Liver (tissue), 3 donors: ENCODE results near the gene GLP1R.

Experiments
- ATF3 ChIP-seq: IDR thresholded peaks from 2 replicates; pipeline ENCODE4 v1.6.1; 2016; ENCODE audit warnings: antibody characterized with exemption
- CTCF ChIP-seq: fragments of 150-350 bp; IDR thresholded peaks from 2 replicates; pipeline ENCODE4 v1.5.1; 2017; ENCODE audit warnings: improper control_type of control experiment, low read depth, low read length; ENCODE audit not compliant: missing input control
- EGR1 ChIP-seq, 2 donors: IDR thresholded peaks; 2 replicates each; pipeline ENCODE4 v1.6.1; 2016 to 2018; ENCODE audit warnings: antibody characterized with exemption in 2 of 2, low read depth in 2 of 2
- RAD21 ChIP-seq, 2 donors: IDR thresholded peaks; 2 replicates each; pipeline ENCODE4 v1.6.1; 2016; ENCODE audit warnings: antibody characterized with exemption in 2 of 2, mild to moderate bottlenecking in 2 of 2
- RXRA ChIP-seq, 2 donors: IDR thresholded peaks; 2 replicates each; pipeline ENCODE4 v1.6.1; 2017 to 2018; ENCODE audit warnings: antibody characterized with exemption in 2 of 2, mild to moderate bottlenecking in 1 of 2
- SP1 ChIP-seq: IDR thresholded peaks from 2 replicates; pipeline ENCODE4 v1.6.1; 2018; ENCODE audit warnings: antibody characterized with exemption, mild to moderate bottlenecking
- YY1 ChIP-seq: IDR thresholded peaks from 2 replicates; pipeline ENCODE4 v1.6.1; 2016; ENCODE audit warnings: antibody characterized with exemption, mild to moderate bottlenecking
- TF ChIP-seq, protein P1 (sequence below): IDR thresholded peaks from 2 replicates; pipeline ENCODE4 v1.6.1; 2016; ENCODE audit warnings: antibody characterized with exemption
- TF ChIP-seq, protein P2 (sequence below): IDR thresholded peaks from 2 replicates; pipeline ENCODE4 v1.6.1; 2016; ENCODE audit warnings: antibody characterized with exemption, mild to moderate bottlenecking
- donor health status: healthy.
- donor health status: healthy.

DNA sequence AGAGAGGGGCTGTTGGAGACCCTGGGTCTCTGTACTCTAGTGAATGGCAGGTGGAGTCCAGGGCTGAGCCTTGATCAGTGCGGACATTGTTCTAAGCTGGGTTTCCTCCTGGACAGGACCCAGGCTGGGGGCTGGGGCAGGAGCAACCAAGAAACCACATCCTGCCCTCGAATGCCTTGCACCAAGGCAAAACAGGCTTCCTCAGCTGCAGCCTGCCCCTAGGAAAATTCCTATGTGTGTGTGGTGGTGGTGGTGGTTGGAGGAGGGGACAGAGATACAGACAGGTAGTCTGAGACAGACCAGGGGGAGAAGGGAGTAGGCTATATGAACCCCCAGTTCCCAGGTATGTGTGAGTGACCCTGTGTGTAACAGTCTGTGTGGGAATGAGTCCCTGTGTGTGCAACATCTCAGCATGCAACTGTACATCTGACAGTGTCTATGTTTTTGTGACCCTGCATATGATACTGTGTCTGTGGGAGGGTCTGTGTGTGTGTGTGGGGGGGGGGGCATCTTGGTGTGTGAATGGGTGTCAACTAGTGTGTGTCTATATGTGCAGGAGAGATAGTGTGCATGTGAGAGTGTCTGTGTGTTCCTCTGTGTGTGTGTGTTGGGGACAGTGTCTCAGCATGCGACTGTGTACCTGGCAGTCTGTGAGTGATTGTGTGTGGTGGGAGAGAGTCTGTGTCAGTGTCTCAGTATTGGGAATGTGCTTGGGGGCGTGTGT lies 3.0 kb downstream of the GLP1R start:
- TF ChIP-seq CTCF (no peak), RAD21 (IDR thresholded peaks at IDR 0.05) (no peak), EGR1 (IDR thresholded peaks at IDR 0.05; ENCODE audit: low read depth in 2 of 2) (no peak), ATF3 (no peak), SP1 (no peak), RXRA (IDR thresholded peaks at IDR 0.05) (no peak), YY1 (no peak)
- TF ChIP-seq, protein P1, sequence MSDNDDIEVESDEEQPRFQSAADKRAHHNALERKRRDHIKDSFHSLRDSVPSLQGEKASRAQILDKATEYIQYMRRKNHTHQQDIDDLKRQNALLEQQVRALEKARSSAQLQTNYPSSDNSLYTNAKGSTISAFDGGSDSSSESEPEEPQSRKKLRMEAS = no peak
- TF ChIP-seq, protein P2, sequence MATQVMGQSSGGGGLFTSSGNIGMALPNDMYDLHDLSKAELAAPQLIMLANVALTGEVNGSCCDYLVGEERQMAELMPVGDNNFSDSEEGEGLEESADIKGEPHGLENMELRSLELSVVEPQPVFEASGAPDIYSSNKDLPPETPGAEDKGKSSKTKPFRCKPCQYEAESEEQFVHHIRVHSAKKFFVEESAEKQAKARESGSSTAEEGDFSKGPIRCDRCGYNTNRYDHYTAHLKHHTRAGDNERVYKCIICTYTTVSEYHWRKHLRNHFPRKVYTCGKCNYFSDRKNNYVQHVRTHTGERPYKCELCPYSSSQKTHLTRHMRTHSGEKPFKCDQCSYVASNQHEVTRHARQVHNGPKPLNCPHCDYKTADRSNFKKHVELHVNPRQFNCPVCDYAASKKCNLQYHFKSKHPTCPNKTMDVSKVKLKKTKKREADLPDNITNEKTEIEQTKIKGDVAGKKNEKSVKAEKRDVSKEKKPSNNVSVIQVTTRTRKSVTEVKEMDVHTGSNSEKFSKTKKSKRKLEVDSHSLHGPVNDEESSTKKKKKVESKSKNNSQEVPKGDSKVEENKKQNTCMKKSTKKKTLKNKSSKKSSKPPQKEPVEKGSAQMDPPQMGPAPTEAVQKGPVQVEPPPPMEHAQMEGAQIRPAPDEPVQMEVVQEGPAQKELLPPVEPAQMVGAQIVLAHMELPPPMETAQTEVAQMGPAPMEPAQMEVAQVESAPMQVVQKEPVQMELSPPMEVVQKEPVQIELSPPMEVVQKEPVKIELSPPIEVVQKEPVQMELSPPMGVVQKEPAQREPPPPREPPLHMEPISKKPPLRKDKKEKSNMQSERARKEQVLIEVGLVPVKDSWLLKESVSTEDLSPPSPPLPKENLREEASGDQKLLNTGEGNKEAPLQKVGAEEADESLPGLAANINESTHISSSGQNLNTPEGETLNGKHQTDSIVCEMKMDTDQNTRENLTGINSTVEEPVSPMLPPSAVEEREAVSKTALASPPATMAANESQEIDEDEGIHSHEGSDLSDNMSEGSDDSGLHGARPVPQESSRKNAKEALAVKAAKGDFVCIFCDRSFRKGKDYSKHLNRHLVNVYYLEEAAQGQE = no peak
